K562 (cell line): ENCODE data around the gene MXRA7. TPM values are rescaled to one million over a fixed set of nuclear protein-coding genes. Genes with fewer than 3 reads are reported as not detected.

ENCODE experiments used
- REST ChIP-seq, 2 experiments: fragments of 450-650 bp; formaldehyde crosslinking in 1 of 2; IDR thresholded peaks; 2 replicates each; pipeline versions ENCODE4 v1.4.0 to v1.6.1; 2014 to 2020; ENCODE audit warnings: mild to moderate bottlenecking in 2 of 2, borderline replicate concordance in 1 of 2, low read depth in 1 of 2
- polyA plus RNA-seq, 8 experiments: library from polyadenylated mRNA; depleted of rRNA in 4 of 8; stranded (reverse) in 5 of 8; unstranded in 3 of 8; fragments of >200 nt; fragmentation: Nextera tagmentation in 2 of 8; fragmentation: Illumina TruSeq in 1 of 8; extraction: Ambion mirVana in 2 of 8; extraction: Trizol in 1 of 8; gene quantifications; 2 replicates each; pipeline versions ENCODE4 v1.2.1 to v1.2.3, GENCODE V29; 2011 to 2014; ENCODE audit warnings: inconsistent platforms in 1 of 8, missing spikeins in 1 of 8
- total RNA-seq, 7 experiments: library from RNA; depleted of rRNA in 6 of 7; stranded (reverse); fragments of >200 nt in 6 of 7; fragmentation: Illumina TruSeq in 2 of 7; extraction: Trizol in 2 of 7; gene quantifications; 2 replicates each; pipeline versions ENCODE4 v1.2.1 to v1.2.3, GENCODE V29; 2011 to 2021; ENCODE audit warnings: low replicate concordance in 1 of 7

Gene MXRA7
- total and polyA plus RNA-seq, 9 of the 15 experiments (the other 6 are each of a cell fraction or from before 2014, with no cell fraction given): 2.6 to 38.4 (median 14.3) TPM

DNA sequence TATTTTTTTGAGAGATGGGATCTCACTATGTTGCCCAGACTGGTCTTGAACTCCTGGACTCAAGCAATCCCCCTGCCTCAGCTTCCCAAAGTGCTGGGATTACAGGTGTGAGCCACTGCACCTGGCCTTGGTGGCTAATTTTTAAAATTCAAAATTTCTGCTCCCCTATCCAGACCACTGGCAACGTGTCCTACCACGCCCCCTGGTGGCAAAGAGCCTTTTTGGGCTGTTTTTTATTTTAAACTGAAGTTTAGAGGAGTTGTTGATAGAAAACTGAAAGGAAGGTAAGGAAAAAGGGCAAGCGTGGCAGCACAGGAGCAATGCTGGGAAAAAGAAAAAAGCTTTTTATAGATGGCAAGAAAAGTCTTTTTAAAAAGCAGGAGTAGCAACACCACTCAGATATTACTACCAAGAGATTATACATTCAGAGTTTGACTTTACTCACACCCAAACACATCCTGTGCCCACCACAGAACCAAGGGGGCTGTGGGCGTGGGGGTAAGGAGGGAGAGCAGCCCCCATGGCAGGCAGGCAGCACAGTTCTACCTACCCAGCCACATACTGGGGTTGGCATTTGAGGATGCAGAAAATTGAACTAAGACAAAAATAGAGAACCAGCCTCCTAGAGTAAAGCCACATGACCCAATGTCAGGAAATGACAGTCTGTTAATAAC is 4.2 kb upstream of the MXRA7 start (continued):
- TF ChIP-seq REST (IDR thresholded peaks at IDR 0.05; ENCODE audit: borderline replicate concordance): peak; percentile 66; the same call in 1 of the 2 replicates
- no peak for TF ChIP-seq REST (CRISPR knock-in tag; IDR thresholded peaks at IDR 0.05; ENCODE audit: low read depth)
